Stimulated activated CD8-positive, alpha-beta memory T cell treated with anti-CD3 and anti-CD28 coated beads, Interleukin-2, amount 100 ng/mL, for 48 hours (primary cell): ENCODE results near the gene NEAT1.

Source experiments
- DNase-seq, 2 donors: peaks; one replicate each; pipeline ENCODE4 v3.0.0-alpha.2; 2020; ENCODE audit warnings: low read depth in 2 of 2

NEAT1 gene

DNA sequence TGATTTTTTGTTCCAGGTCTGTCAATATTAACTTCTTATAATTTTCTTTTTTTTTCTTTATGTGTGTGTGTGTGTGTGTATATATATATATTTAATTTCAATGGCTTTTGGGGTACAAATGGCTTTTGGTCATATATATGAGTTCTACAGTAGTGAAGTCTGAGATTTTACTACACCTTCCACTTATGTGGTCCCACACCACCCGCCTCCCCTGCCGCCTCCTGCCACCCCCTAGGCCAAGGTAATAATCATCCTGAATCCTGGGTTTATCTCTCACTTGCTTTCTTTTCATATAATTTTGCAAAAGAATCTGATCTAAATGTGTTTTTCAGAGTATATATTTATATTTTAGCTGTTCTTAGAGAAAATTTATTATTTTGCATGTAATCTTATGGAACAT is 11.1 kb downstream of the NEAT1 start:
- DNase-seq = no peak

DNA sequence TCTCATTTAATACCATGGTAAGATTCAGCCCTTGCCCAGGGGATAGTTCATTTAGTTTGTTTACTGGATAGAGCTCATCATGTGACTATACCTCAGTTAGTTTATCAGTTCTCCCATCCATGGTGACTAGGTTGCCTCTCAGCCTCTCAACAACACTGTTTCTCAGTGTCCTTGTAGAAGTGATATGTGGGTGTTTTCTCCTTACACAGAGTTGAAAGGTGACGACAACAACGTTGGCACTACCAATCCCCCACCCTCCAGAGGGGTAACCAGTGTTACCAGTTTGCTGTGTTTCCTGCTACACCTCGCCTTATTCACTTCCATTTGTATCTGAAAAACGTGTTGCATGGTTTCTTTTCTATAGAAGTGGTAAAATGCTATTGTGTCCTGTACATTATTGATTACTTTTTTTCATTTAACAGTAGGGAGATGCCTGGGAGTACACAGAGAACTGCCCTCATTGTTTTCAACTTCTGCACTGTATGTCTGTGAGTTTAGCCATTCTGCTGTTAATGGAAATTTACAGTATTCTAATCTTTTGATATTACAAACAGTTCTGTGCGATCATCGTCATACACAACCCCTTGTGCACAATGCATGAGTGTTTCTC is 11.6 kb downstream of the NEAT1 start:
- no peak for DNase-seq

GRCh38 chr11:65434667-65435410 is 12.2 kb downstream of the NEAT1 start:
- no peak for DNase-seq

DNA sequence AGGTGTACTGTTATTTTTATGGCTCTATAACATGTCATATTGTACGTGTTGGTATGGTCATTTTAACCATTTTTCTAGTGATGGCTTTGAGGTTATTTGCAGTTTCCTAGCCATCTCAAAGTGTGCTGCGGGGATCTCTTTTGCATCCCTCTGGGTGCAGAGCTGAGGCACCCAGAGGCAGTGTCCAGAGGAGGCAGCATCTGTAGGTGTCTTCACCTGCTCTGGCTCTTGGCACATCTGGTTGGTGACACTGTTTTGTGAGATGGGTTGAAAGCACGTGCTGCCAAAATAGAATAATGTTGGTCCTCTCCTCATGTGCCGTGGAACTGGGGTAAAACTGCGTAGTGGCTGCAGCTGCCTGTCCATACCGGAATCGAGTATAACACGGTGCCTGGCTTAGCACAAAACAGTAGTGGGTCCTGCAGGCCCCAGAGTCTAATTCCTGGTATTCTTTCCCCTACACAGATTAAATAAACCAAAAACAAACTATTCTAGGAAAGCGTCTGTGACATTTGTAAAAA is 12.9 kb downstream of the NEAT1 start:
- no peak for DNase-seq

DNA sequence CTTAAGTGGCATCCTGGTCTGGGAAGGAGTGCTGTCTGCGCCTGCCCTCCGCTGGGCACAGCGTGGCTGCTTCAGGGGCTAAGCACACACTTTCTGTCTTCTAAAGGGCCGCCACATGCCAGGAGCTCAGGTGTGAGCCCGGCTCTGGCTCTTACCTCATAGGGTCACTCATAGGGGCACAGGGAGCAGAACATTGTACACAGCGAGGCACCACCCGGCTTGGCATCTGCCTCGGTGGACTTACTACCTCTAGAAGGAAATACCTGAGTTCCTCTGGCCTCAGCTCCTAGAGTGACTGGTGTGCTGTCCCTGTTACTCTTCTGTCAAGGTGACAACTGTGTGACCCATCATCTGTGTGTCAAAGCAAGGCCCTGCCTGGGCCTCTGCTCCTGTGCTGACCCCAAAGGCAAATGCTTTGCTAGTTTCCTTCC is 13.4 kb downstream of the NEAT1 start:
- no peak for DNase-seq

GRCh38 chr11:65436412-65437032 is 13.9 kb downstream of the NEAT1 start:
- DNase-seq = no peak

DNA sequence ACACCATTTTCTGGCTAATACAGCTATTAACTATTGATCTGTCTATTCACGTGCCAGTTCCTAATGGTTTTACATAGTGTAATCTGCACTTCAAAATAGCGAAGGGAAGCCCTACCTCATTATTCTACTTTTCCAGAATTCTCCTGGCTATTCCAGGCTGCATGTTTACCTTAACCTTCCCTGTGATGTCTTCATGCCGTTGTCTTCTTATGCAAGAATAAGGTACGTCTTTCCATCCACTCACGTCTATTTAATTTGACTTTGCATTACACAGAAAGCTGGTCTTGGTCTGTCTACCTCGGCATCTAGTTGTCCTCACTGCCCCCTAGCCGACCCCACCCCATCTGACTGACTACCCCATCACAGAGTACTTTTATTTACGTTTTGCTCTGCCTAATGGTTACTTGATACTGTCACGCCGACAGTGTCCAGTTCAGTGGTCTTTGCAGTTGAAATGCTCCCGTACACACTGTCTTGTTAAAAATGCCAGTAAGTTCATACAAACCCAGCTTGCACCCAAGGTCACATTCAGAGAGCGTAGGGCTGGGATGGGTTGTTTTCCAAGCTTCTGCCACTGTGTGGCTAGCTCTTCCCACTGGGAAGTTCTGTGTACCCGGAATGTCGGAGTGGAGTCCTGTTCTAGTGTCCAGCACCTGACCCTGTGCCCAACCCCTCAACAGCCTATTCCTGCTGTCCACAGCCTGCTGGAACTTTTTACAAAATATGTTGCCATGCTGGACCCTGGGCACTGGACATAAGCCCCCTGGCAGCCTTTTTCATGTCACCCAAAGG is 15.0 kb downstream of the NEAT1 start:
- DNase-seq = no peak

GRCh38 chr11:65438257-65439151 is 15.9 kb downstream of the NEAT1 start:
- no peak for DNase-seq

DNA sequence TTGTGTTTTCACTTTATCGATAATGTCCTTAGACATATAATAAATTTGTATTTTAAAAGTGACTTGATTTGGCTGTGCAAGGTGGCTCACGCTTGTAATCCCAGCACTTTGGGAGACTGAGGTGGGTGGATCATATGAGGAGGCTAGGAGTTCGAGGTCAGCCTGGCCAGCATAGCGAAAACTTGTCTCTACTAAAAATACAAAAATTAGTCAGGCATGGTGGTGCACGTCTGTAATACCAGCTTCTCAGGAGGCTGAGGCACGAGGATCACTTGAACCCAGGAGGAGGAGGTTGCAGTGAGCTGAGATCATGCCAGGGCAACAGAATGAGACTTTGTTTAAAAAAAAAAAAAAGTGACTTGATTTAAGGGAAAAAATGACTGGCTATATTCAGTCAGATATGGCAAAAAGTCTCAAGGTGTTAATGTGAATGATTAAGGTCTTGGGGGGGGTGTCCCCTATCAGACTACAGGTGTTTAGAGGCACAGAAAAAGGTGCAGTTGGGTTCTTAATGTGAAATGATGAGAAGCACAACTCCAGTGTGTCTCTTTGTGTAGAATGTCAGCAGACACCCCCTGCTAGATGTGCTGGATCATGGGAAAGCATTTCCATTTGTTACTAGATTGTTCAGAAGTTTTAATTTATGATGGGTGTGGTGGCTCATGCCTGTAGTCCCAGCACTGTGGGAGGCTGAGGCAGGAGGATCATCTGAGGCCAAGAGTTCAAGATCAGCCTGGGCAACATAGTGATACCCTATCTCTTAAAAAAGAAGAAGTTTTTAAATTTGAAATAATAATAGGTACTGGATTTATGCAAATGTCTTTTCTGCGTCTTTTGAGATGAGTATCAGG is 17.0 kb downstream of the NEAT1 start:
- no peak for DNase-seq

- no peak for DNase-seq
These were observed 18.4 kb downstream of the NEAT1 start for GRCh38 chr11:65440831-65441499.

DNA sequence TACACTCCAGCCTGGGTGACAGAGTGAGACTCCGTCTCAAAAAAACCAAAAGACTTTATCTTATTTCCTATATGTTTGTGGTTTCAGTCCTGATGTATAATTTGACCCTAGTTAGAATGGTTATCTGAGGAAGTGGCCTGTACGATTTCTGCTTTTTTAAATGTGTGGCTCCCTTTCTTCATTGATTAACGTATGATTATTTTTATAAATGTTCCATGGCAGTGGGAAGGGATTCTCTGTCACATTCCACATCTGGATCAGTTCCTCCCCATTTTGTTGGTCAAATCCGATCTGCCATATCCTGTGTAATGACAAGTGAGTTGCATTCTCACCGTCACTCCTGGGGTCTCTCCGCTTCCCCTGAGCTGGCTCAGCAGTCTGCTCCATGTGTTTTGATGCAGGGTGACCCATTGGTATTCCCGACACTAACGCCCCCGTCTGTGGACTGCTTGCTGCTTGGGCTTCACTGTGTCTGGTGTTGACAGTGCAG is 20.3 kb downstream of the NEAT1 start:
- DNase-seq = no peak

- no peak for DNase-seq
These were observed 21.9 kb downstream of the NEAT1 start for GRCh38 chr11:65444314-65445051.

DNA sequence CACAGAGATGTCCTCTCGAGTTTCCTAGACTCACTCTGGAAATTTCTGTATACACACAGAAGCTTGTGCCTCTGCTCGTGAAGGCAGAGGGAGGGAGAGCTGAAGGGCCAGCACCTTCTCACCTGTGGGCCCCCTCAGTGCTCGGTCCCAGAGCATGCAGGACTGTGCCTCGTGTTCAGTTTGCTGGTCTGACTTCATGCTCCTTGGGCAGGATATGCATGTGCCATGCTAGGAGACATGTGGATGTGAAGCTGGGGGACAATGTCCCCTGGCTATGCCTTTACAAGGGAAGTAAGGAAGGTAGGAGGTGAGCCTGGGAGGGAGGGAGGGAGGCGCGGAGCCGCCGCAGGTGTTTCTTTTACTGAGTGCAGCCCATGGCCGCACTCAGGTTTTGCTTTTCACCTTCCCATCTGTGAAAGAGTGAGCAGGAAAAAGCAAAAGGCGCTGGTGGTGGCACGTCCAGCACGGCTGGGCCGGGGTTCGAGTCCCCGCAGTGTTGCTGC is 22.6 kb downstream of the NEAT1 start:
- no peak for DNase-seq

GRCh38 chr11:65445604-65446445 is 23.2 kb downstream of the NEAT1 start:
- DNase-seq = no peak

GRCh38 chr11:65446446-65447277 is 24.1 kb downstream of the NEAT1 start:
- DNase-seq = no peak

- DNase-seq = no peak
These were observed 25.4 kb downstream of the NEAT1 start for GRCh38 chr11:65448074-65448417.
